ENCODE measurements around the gene TDRD1.

- no peak for TF ChIP-seq REST (IDR thresholded peaks at IDR 0.05; ENCODE audit: low read depth)
- TF ChIP-seq EP300 (IDR thresholded peaks at IDR 0.05; ENCODE audit: borderline replicate concordance): no peak
- no peak for TF ChIP-seq TAF1 (IDR thresholded peaks at IDR 0.05; ENCODE audit: low read depth)
- no peak for TF ChIP-seq NFIC (IDR thresholded peaks at IDR 0.05)
- no peak for TF ChIP-seq YY1 (IDR thresholded peaks at IDR 0.05; ENCODE audit: low read depth)
- no peak for TF ChIP-seq MAX (IDR thresholded peaks at IDR 0.05)
- no peak for TF ChIP-seq FOXM1 (IDR thresholded peaks at IDR 0.05; ENCODE audit: borderline replicate concordance, low read depth)
- TF ChIP-seq CREB1 (IDR thresholded peaks at IDR 0.05; ENCODE audit: low read depth): no peak
- no peak for TF ChIP-seq CEBPB (IDR thresholded peaks at IDR 0.05)
- no peak for TF ChIP-seq RAD21 (IDR thresholded peaks at IDR 0.05; ENCODE audit: low read depth)
- TF ChIP-seq TCF12 (IDR thresholded peaks at IDR 0.05; ENCODE audit: low read depth): no peak
Measured at GRCh38 chr10:114250716-114251115, 71.6 kb downstream of the TDRD1 start.

Measured in Ishikawa (cell line).